PC-3 (cell line): ENCODE measurements around the gene BMP7.

Experiments
- CTCF ChIP-seq: fragments of 300-600 bp; sonication (generic); conservative IDR thresholded peaks from 2 replicates; pipeline ENCODE4 v1.5.1; 2017; ENCODE audit warnings: antibody characterized with exemption, low read depth, mild to moderate bottlenecking, low read length
- EZH2 ChIP-seq: fragments of 300-600 bp; sonication (generic); IDR thresholded peaks from one replicate; pipeline ENCODE4 v1.6.1; 2017; ENCODE audit warnings: antibody characterized with exemption, mild to moderate bottlenecking, low read length; ENCODE audit not compliant: unreplicated experiment
- EZH2phosphoT487 ChIP-seq: fragments of 300-600 bp; sonication (generic); IDR thresholded peaks from 2 replicates; pipeline ENCODE4 v1.6.1; 2018; ENCODE audit warnings: mild to moderate bottlenecking, antibody characterized with exemption, low read length, borderline replicate concordance

GRCh38 chr20:57278457-57278856 lies 12.0 kb upstream of the BMP7 start:
- TF ChIP-seq EZH2phosphoT487 = no peak
- TF ChIP-seq CTCF = no peak
- TF ChIP-seq EZH2 = no peak
